ENCODE measurements around the gene MRM2. TPM values are rescaled to one million over a fixed set of nuclear protein-coding genes. Genes with fewer than 3 reads are reported as not detected.

Gene MRM2
- polyA plus RNA-seq, 2 of the 4 experiments (the other 2 are of a cell fraction) = 35.6 to 44.0 TPM

DNA sequence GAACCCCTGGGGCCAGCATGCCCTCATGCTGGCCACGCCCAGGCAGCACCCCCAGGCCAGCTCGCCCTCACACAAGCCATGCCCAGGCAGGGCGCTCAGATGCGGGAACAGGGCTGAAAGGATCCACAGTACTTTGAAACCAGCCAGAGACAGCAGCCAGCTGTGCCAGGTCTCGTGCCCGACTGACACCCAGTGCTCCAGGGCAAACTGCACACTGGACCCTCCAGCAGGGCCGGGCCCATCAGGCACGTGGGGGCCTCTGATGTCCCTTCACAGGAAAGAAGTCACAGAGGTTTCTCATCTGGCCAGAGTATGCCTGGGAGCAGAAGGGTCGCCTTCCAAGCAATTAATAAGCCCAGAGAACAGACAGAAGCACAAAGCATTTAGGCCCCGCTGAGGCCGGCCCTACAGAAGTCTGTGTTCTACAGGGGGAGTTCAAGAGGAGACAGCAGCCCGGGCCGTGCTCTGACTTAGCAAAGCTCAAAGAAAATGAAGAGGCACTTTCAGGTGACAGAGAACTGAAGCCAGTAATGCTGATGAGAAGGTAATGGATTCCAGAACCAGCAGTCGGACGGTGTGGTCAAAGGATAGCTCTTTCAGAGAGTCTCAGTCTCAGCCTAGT lies 30.6 kb downstream of the MRM2 start:
- H3K9me3 ChIP-seq = no peaks in the 10 kb centered on the region
- POLR2A ChIA-PET = no interaction called here
- no peak for DNase-seq (ENCODE audit: low read depth in 1 of 2, low spot score in 1 of 2)
- no peak overlapping the region for H3K4me3 ChIP-seq
- ATAC-seq = no peak
- H3K27ac ChIP-seq = no peak overlapping the region
- FAIRE-seq = no peak
- CTCF ChIA-PET = interaction anchor here (0.7 to 1.5 kb wide), 4 partner anchors 10 to 393 kb away, joined by 3 to 5 read pairs (median 3); no protein-coding TSS in a partner anchor
- H3K4me1 ChIP-seq = no peaks in the 10 kb centered on the region
- TF ChIP-seq CTCF (IDR thresholded peaks at IDR 0.05) = no peak
- no peak for TF ChIP-seq ZC3H11A (IDR thresholded peaks at IDR 0.05)
- no peak for TF ChIP-seq TP53 (CRISPR knock-in tag; IDR thresholded peaks at IDR 0.05)
- H3K4me2 ChIP-seq = no peak overlapping the region
- WGBS (ENCODE audit: missing lambda C conversion rate) = 79% methylated on average over 11 of the region's 15 CpGs

- DNase-seq (ENCODE audit: low read depth in 1 of 2, low spot score in 1 of 2) = no peak
- 94% methylated on average over 27 of the region's 30 CpGs for WGBS (ENCODE audit: missing lambda C conversion rate)
- ChIA-PET CTCF (interaction anchor here (0.7 to 2.0 kb wide), 5 partner anchors 9 to 392 kb away, joined by 3 to 8 read pairs (median 5); no protein-coding TSS in a partner anchor), POLR2A (no interaction called here)
- no peak for TF ChIP-seq KDM5A (IDR thresholded peaks at IDR 0.05)
- TF ChIP-seq, protein P1, sequence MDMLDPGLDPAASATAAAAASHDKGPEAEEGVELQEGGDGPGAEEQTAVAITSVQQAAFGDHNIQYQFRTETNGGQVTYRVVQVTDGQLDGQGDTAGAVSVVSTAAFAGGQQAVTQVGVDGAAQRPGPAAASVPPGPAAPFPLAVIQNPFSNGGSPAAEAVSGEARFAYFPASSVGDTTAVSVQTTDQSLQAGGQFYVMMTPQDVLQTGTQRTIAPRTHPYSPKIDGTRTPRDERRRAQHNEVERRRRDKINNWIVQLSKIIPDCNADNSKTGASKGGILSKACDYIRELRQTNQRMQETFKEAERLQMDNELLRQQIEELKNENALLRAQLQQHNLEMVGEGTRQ (IDR thresholded peaks at IDR 0.05) = no peak
- TF ChIP-seq HDAC2 (IDR thresholded peaks at IDR 0.05) = no peak
- TF ChIP-seq FOXS1 (CRISPR knock-in tag; IDR thresholded peaks at IDR 0.05) = no peak
- TF ChIP-seq CBX2 (IDR thresholded peaks at IDR 0.05; ENCODE audit: borderline replicate concordance, low read depth) = no peak
- TF ChIP-seq TFCP2L1 (CRISPR knock-in tag; IDR thresholded peaks at IDR 0.05) = no peak
- TF ChIP-seq, protein P2, sequence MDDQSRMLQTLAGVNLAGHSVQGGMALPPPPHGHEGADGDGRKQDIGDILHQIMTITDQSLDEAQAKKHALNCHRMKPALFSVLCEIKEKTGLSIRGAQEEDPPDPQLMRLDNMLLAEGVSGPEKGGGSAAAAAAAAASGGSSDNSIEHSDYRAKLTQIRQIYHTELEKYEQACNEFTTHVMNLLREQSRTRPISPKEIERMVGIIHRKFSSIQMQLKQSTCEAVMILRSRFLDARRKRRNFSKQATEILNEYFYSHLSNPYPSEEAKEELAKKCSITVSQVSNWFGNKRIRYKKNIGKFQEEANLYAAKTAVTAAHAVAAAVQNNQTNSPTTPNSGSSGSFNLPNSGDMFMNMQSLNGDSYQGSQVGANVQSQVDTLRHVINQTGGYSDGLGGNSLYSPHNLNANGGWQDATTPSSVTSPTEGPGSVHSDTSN (IDR thresholded peaks at IDR 0.05) = no peak
- no peak for TF ChIP-seq NR3C1 (IDR thresholded peaks at IDR 0.05)
- no peak for TF ChIP-seq HEYL (CRISPR knock-in tag; IDR thresholded peaks at IDR 0.05)
- TF ChIP-seq CTCF (IDR thresholded peaks at IDR 0.05) = no peak
- TF ChIP-seq, protein P3, sequence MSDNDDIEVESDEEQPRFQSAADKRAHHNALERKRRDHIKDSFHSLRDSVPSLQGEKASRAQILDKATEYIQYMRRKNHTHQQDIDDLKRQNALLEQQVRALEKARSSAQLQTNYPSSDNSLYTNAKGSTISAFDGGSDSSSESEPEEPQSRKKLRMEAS (IDR thresholded peaks at IDR 0.05) = no peak
- no peak for TF ChIP-seq HMGXB4 (CRISPR knock-in tag; IDR thresholded peaks at IDR 0.05; ENCODE audit: borderline replicate concordance)
- no peak for TF ChIP-seq RNF2 (IDR thresholded peaks at IDR 0.05; ENCODE audit: borderline replicate concordance, low read depth)
- TF ChIP-seq NFE2L2 (conservative IDR thresholded peaks at IDR 0.05; ENCODE audit: low read length) = no peak
- Histone ChIP-seq H3K4me3 (no peak overlapping the region), H3K4me2 (no peak overlapping the region), H3K9me3 (no peaks in the 10 kb centered on the region), H3K27ac (no peak overlapping the region), H3K4me1 (no peaks in the 10 kb centered on the region)
- ATAC-seq = no peak
- no peak for FAIRE-seq
Observed at GRCh38 chr7:2210551-2211258, 31.3 kb downstream of the MRM2 start.

Measured in A549 (cell line).